ENCODE results near the gene RBM20. TPM values are rescaled to one million over a fixed set of nuclear protein-coding genes. Genes with fewer than 3 reads are reported as not detected.

RBM20 gene
- total and polyA plus RNA-seq, 2 experiments from 2014 or later: not detected

- H2AFZ ChIP-seq: peak overlapping the region; percentile 44
- peaks cover 24% of the 10 kb centered on the region for H3K4me1 ChIP-seq (ENCODE audit: insufficient read depth)
- peak overlapping the region; percentile 36; the same call in 1 of the 2 replicates for H3K27ac ChIP-seq
- H3K9me2 ChIP-seq (ENCODE audit: insufficient read depth): no peaks in the 10 kb centered on the region
- H3K9me3 ChIP-seq (ENCODE audit: low read depth): no peaks in the 10 kb centered on the region
- no peaks in the 10 kb centered on the region for H3K27me3 ChIP-seq (replicated peaks; ENCODE audit: insufficient read depth)
- peaks cover 12% of the 10 kb centered on the region for H3F3A ChIP-seq (ENCODE audit: insufficient read depth)
- WGBS, 2 experiments (ENCODE audit: low coverage in 1 of 2, low lambda C conversion rate in 2 of 2, missing lambda C conversion rate in 2 of 2): 35 to 37% methylated on average over 6 of the region's 6 CpGs
- no peaks in the 10 kb centered on the region for H3K79me2 ChIP-seq (ENCODE audit: insufficient read depth)
- H3K4me3 ChIP-seq: no peak overlapping the region
- H4K20me1 ChIP-seq (ENCODE audit: insufficient read depth): no peaks in the 10 kb centered on the region
- no peak for DNase-seq
- no peaks in the 10 kb centered on the region for H3K36me3 ChIP-seq (ENCODE audit: low read depth)
- H3K9ac ChIP-seq: 0 out of 2 replicates have a peak overlapping the region, but pooled peaks have one; percentile 26
- TF ChIP-seq EZH2 (IDR thresholded peaks at IDR 0.05; ENCODE audit: insufficient read depth, poor library complexity, severe bottlenecking) (no peak), EZH2phosphoT487 (IDR thresholded peaks at IDR 0.05; ENCODE audit: insufficient read depth, low read depth) (no peak)
- in situ Hi-C loops (cut with MboI): no loop called here
- peak overlapping the region; percentile 81 for H3K4me2 ChIP-seq (ENCODE audit: unreplicated experiment)
These were observed 159.2 kb downstream of the RBM20 start for GRCh38 chr10:110803239-110803749.

- DNase-seq: peak; percentile 69
- peaks cover 24% of the 10 kb centered on the region for H3K4me1 ChIP-seq (ENCODE audit: insufficient read depth)
- H3K36me3 ChIP-seq (ENCODE audit: low read depth): no peaks in the 10 kb centered on the region
- TF ChIP-seq EZH2 (IDR thresholded peaks at IDR 0.05; ENCODE audit: insufficient read depth, poor library complexity, severe bottlenecking): no peak
- TF ChIP-seq EZH2phosphoT487 (IDR thresholded peaks at IDR 0.05; ENCODE audit: insufficient read depth, low read depth): no peak
- H3K27ac ChIP-seq: no peak overlapping the region
- H3K9me2 ChIP-seq (ENCODE audit: insufficient read depth): no peaks in the 10 kb centered on the region
- 19 to 24% methylated on average over 6 of the region's 6 CpGs for WGBS, 2 experiments (ENCODE audit: low coverage in 1 of 2, low lambda C conversion rate in 2 of 2, missing lambda C conversion rate in 2 of 2)
- H3K9me3 ChIP-seq (ENCODE audit: low read depth): no peaks in the 10 kb centered on the region
- H2AFZ ChIP-seq: peak overlapping the region; percentile 51
- H3K9ac ChIP-seq: no peak overlapping the region
- no peaks in the 10 kb centered on the region for H3K27me3 ChIP-seq (replicated peaks; ENCODE audit: insufficient read depth)
- no peaks in the 10 kb centered on the region for H4K20me1 ChIP-seq (ENCODE audit: insufficient read depth)
- H3K4me2 ChIP-seq (ENCODE audit: unreplicated experiment): no peak overlapping the region
- H3K79me2 ChIP-seq (ENCODE audit: insufficient read depth): no peaks in the 10 kb centered on the region
- in situ Hi-C loops (cut with MboI): no loop called here
- H3K4me3 ChIP-seq: no peak overlapping the region
- H3F3A ChIP-seq (ENCODE audit: insufficient read depth): peaks cover 12% of the 10 kb centered on the region
These were observed 159.7 kb downstream of the RBM20 start for GRCh38 chr10:110803830-110804338.

DNA sequence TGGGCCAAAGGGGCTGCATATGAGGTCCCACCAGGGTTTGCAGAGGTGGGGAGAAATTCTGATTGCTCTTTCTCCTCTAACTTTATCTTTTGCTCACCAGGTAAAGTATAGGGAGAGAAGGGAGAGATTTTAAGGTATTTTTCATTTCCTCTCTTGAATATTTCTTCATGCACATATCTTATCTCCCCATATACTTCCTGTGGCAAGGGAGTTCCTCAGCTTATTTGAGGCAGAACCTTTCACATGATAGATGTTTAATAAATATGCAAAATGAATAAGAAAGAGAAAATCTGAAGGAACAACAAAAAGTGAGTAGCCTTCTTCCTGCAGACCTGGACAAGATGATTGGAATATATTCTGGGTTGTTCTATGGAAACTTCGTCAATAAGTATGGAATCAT, 160.2 kb downstream of the RBM20 start:
- Histone ChIP-seq H3K9me2 (ENCODE audit: insufficient read depth) (no peaks in the 10 kb centered on the region), H3K36me3 (ENCODE audit: low read depth) (no peaks in the 10 kb centered on the region), H3K27me3 (replicated peaks; ENCODE audit: insufficient read depth) (0 out of 2 replicates have a peak, but pooled peaks cover 2% of the 10 kb centered on the region), H3K79me2 (ENCODE audit: insufficient read depth) (no peaks in the 10 kb centered on the region), H3K27ac (no peak overlapping the region), H3K4me3 (no peak overlapping the region), H3K4me1 (ENCODE audit: insufficient read depth) (peaks cover 24% of the 10 kb centered on the region), H4K20me1 (ENCODE audit: insufficient read depth) (no peaks in the 10 kb centered on the region), H3K4me2 (ENCODE audit: unreplicated experiment) (no peak overlapping the region), H3K9me3 (ENCODE audit: low read depth) (no peaks in the 10 kb centered on the region), H3F3A (ENCODE audit: insufficient read depth) (peaks cover 12% of the 10 kb centered on the region), H3K9ac (no peak overlapping the region), H2AFZ (peak overlapping the region; percentile 51; the same call in 1 of the 2 replicates)
- no peak for TF ChIP-seq EZH2phosphoT487 (IDR thresholded peaks at IDR 0.05; ENCODE audit: insufficient read depth, low read depth)
- no peak for TF ChIP-seq EZH2 (IDR thresholded peaks at IDR 0.05; ENCODE audit: insufficient read depth, poor library complexity, severe bottlenecking)
- WGBS, 2 experiments (ENCODE audit: low coverage in 1 of 2, low lambda C conversion rate in 2 of 2, missing lambda C conversion rate in 2 of 2): 100% methylated on average over 1 of the region's 1 CpG
- in situ Hi-C loops (cut with MboI): no loop called here
- DNase-seq: no peak

GRCh38 chr10:110805292-110805691, 161.2 kb downstream of the RBM20 start:
- Histone ChIP-seq H3K9me2 (ENCODE audit: insufficient read depth) (no peaks in the 10 kb centered on the region), H3K27ac (no peak overlapping the region), H3K4me1 (ENCODE audit: insufficient read depth) (peaks cover 24% of the 10 kb centered on the region), H3K9me3 (ENCODE audit: low read depth) (no peaks in the 10 kb centered on the region), H3K9ac (no peak overlapping the region), H3K79me2 (ENCODE audit: insufficient read depth) (no peaks in the 10 kb centered on the region), H3K4me3 (no peak overlapping the region), H4K20me1 (ENCODE audit: insufficient read depth) (no peaks in the 10 kb centered on the region), H3K36me3 (ENCODE audit: low read depth) (no peaks in the 10 kb centered on the region), H3K4me2 (ENCODE audit: unreplicated experiment) (no peak overlapping the region), H2AFZ (no peak overlapping the region), H3K27me3 (replicated peaks; ENCODE audit: insufficient read depth) (0 out of 2 replicates have a peak, but pooled peaks cover 5% of the 10 kb centered on the region), H3F3A (ENCODE audit: insufficient read depth) (peaks cover 12% of the 10 kb centered on the region)
- TF ChIP-seq EZH2phosphoT487 (IDR thresholded peaks at IDR 0.05; ENCODE audit: insufficient read depth, low read depth): no peak
- TF ChIP-seq EZH2 (IDR thresholded peaks at IDR 0.05; ENCODE audit: insufficient read depth, poor library complexity, severe bottlenecking): no peak
- WGBS, 2 experiments (ENCODE audit: low coverage in 1 of 2, low lambda C conversion rate in 2 of 2, missing lambda C conversion rate in 2 of 2): 50 to 58% methylated on average over 5 of the region's 5 CpGs
- in situ Hi-C loops (cut with MboI): no loop called here
- DNase-seq: no peak
